PC-9 (cell line): ENCODE data around the gene ETV2. TPM values are rescaled to one million over a fixed set of nuclear protein-coding genes. Genes with fewer than 3 reads are reported as not detected.

Source experiments
- BruUV-seq: library from RNA; stranded (reverse); fragments of 400-500 nt; replicated peaks from 2 replicates; lab custom pipeline; 2021; lab: Mats Ljungman, UMichigan
- CTCF ChIA-PET: fragments of 300-600 bp; sonication (Branson Sonifier 250); formaldehyde crosslinking; loops from one replicate; lab custom pipeline; 2022; ENCODE audit warnings: antibody characterized with exemption; lab: Charles Lee
- POLR2A ChIA-PET: fragments of 300-600 bp; sonication (Branson Sonifier 250); formaldehyde crosslinking; loops from one replicate; lab custom pipeline; 2022; ENCODE audit warnings: antibody characterized with exemption; ENCODE audit not compliant: unreplicated experiment; lab: Charles Lee
- DNase-seq, 2 experiments: peaks; one replicate each; pipeline versions ENCODE4 v3.0.0 to v3.0.0-alpha.2; 2015 to 2022; ENCODE audit warnings: mixed read lengths in 1 of 2
- H2AFZ ChIP-seq: fragments of 200-600 bp; sonication (generic); 2 replicates; pipeline ENCODE4 v1.8.1; 2017; ENCODE audit warnings: antibody characterized with exemption
- H3F3A ChIP-seq: fragments of 200-600 bp; sonication (generic); 2 replicates; pipeline ENCODE4 v1.8.1; 2017; ENCODE audit warnings: antibody characterized with exemption, mild to moderate bottlenecking, low read depth; ENCODE audit not compliant: insufficient read depth
- H3K27ac ChIP-seq: fragments of 200-600 bp; sonication (generic); 2 replicates; pipeline ENCODE4 v1.6.1; 2016; ENCODE audit warnings: mixed run types
- H3K27me3 ChIP-seq: fragments of 200-600 bp; sonication (generic); 2 replicates; pipeline ENCODE4 v1.6.1; 2016; ENCODE audit warnings: low read depth, mixed run types; ENCODE audit not compliant: insufficient read depth
- H3K36me3 ChIP-seq: fragments of 200-600 bp; sonication (generic); 2 replicates; pipeline ENCODE4 v1.6.1; 2016; ENCODE audit warnings: low read depth, mixed run types
- H3K4me1 ChIP-seq: fragments of 200-600 bp; sonication (generic); replicated peaks from 2 replicates; pipeline ENCODE4 v1.6.1; 2016; ENCODE audit warnings: mixed run types; ENCODE audit not compliant: insufficient read depth
- H3K4me2 ChIP-seq: fragments of 200-600 bp; sonication (generic); 2 replicates; pipeline ENCODE4 v1.6.1; 2017; ENCODE audit warnings: mixed run types
- H3K4me3 ChIP-seq: fragments of 200-600 bp; sonication (generic); 2 replicates; pipeline ENCODE4 v1.6.1; 2016; ENCODE audit warnings: mixed run types
- H3K79me2 ChIP-seq: fragments of 200-600 bp; sonication (generic); 2 replicates; pipeline ENCODE4 v1.6.1; 2017; ENCODE audit warnings: low read depth, mixed run types
- H3K9me2 ChIP-seq: fragments of 200-600 bp; sonication (generic); 2 replicates; pipeline ENCODE4 v1.8.1; 2017; ENCODE audit warnings: mild to moderate bottlenecking; ENCODE audit not compliant: insufficient read depth
- H3K9me3 ChIP-seq: fragments of 200-600 bp; sonication (generic); 2 replicates; pipeline ENCODE4 v1.8.1; 2016; ENCODE audit warnings: low read depth; ENCODE audit not compliant: insufficient read depth
- H4K20me1 ChIP-seq: fragments of 200-600 bp; sonication (generic); 2 replicates; pipeline ENCODE4 v1.8.1; 2017; ENCODE audit not compliant: insufficient read depth
- CTCF ChIP-seq: fragments of 200-600 bp; sonication (generic); conservative IDR thresholded peaks from 2 replicates; pipeline ENCODE4 v1.6.1; 2017; ENCODE audit warnings: mixed run types, antibody characterized with exemption, mild to moderate bottlenecking, moderate library complexity
- EZH2 ChIP-seq: fragments of 200-600 bp; sonication (generic); IDR thresholded peaks from 2 replicates; pipeline ENCODE4 v1.8.0; 2017; ENCODE audit warnings: antibody characterized with exemption, low read depth
- intact Hi-C: fragments of 100-400 bp; cut with micrococcal nuclease; formaldehyde crosslinking; loops from one replicate; pipeline ENCODE4 v1.10.0; 2022; ENCODE audit not compliant: unreplicated experiment
- total RNA-seq: library from RNA; stranded (reverse); gene quantifications from 2 replicates; pipeline ENCODE4 v1.2.3, GENCODE V29; 2021

ETV2 gene
- total RNA-seq, 1 experiment from 2014 or later: 1.8 TPM

GRCh38 chr19:35629332-35629633 lies 12.3 kb upstream of the ETV2 start:
- peaks cover 12% of the 10 kb centered on the region for H3K79me2 ChIP-seq
- peak overlapping the region; percentile 98 for H2AFZ ChIP-seq
- no peak for TF ChIP-seq CTCF
- no peak for TF ChIP-seq EZH2

GRCh38 chr19:35633727-35634440 lies 7.7 kb upstream of the ETV2 start:
- no peak for DNase-seq
- Histone ChIP-seq H3F3A (0 out of 2 replicates have a peak, but pooled peaks cover 7% of the 10 kb centered on the region), H3K9me3 (no peaks in the 10 kb centered on the region), H3K9me2 (no peaks in the 10 kb centered on the region), H2AFZ (no peak overlapping the region), H3K4me3 (no peak overlapping the region), H3K4me1 (peaks cover 5% of the 10 kb centered on the region; the same call in 1 of the 2 replicates), H3K27ac (no peak overlapping the region), H4K20me1 (no peaks in the 10 kb centered on the region), H3K36me3 (peaks cover 4% of the 10 kb centered on the region; the same call in 1 of the 2 replicates), H3K4me2 (no peak overlapping the region), H3K27me3 (no peaks in the 10 kb centered on the region), H3K79me2 (peaks cover 12% of the 10 kb centered on the region)
- no TSS peak for BruUV-seq
- ChIA-PET POLR2A (no interaction called here), CTCF (no interaction called here)
- intact Hi-C loops: no loop called here
- no peak for TF ChIP-seq EZH2
- TF ChIP-seq CTCF: no peak

More at GRCh38 chr19:35629332-35629633, 12.3 kb upstream of the ETV2 start:
- intact Hi-C loops: no loop called here
- peaks cover 4% of the 10 kb centered on the region; the same call in 1 of the 2 replicates for H3K36me3 ChIP-seq
- no peak for DNase-seq
- POLR2A ChIA-PET: no interaction called here
- peak overlapping the region; percentile 93 for H3K4me2 ChIP-seq
- H3F3A ChIP-seq: peaks cover 18% of the 10 kb centered on the region
- CTCF ChIA-PET: no interaction called here
- no peaks in the 10 kb centered on the region for H3K27me3 ChIP-seq
- BruUV-seq: TSS peak; percentile 58
- H3K9me2 ChIP-seq: no peaks in the 10 kb centered on the region
- peak overlapping the region; percentile 65 for H3K27ac ChIP-seq
- H4K20me1 ChIP-seq: no peaks in the 10 kb centered on the region
- H3K9me3 ChIP-seq: no peaks in the 10 kb centered on the region
- H3K4me3 ChIP-seq: peak overlapping the region; percentile 93
- peaks cover 5% of the 10 kb centered on the region; the same call in 1 of the 2 replicates for H3K4me1 ChIP-seq

- no peaks in the 10 kb centered on the region for H4K20me1 ChIP-seq
- H3F3A ChIP-seq: peaks cover 6% of the 10 kb centered on the region; the same call in 1 of the 2 replicates
- BruUV-seq: no TSS peak
- H3K4me1 ChIP-seq: no peaks in the 10 kb centered on the region
- no peaks in the 10 kb centered on the region for H3K9me3 ChIP-seq
- TF ChIP-seq EZH2 (no peak), CTCF (no peak)
- H3K27me3 ChIP-seq: no peaks in the 10 kb centered on the region
- no peak overlapping the region for H2AFZ ChIP-seq
- H3K36me3 ChIP-seq: peaks cover 4% of the 10 kb centered on the region; the same call in 1 of the 2 replicates
- POLR2A ChIA-PET: no interaction called here
- H3K9me2 ChIP-seq: no peaks in the 10 kb centered on the region
- H3K79me2 ChIP-seq: no peaks in the 10 kb centered on the region
- H3K4me2 ChIP-seq: no peak overlapping the region
- intact Hi-C loops: no loop called here
- CTCF ChIA-PET: no interaction called here
- no peak overlapping the region for H3K27ac ChIP-seq
- no peak overlapping the region for H3K4me3 ChIP-seq
- DNase-seq: no peak
Observed at GRCh38 chr19:35636651-35637050, 4.9 kb upstream of the ETV2 start.
